T-cell (primary cell): ENCODE data around the gene C1orf94. TPM values are rescaled to one million over a fixed set of nuclear protein-coding genes. Genes with fewer than 3 reads are reported as not detected.

Experiments used
- total RNA-seq, 35 experiments: library from RNA in 6 of 35; stranded (reverse) in 6 of 35; fragments of 120-200 nt in 1 of 35; gene quantifications; one replicate each; pipeline versions ENCODE4 v1.2.1 to v1.2.4 and lab custom pipeline; 2013 to 2026

Gene C1orf94
- total RNA-seq, 5 donors from 2014 or later (not counting 1 experiment from before 2014, with no cell fraction given): not detected

Other genes with a start within 250 kb of the C1orf94 start
- under 1 TPM in 1 of 5 donors, not detected in 4; 0.03 TPM for gene CSMD2, start 11.7 kb upstream of the C1orf94 start, total RNA-seq